ENCODE data around the gene SPEM2.
"Not testable (repeated sequence)": the region's sequence is repeated elsewhere in the genome, so short reads cannot be mapped to it uniquely, and the experiment has no call there.

The SPEM2 gene

GRCh38 chr17:7474767-7475166 is 49.4 kb downstream of the SPEM2 start:
- POLR2A ChIA-PET = interaction anchor here (2.5 kb wide), 1 partner anchor 13 kb away, joined by 12 read pairs; no protein-coding TSS in a partner anchor

DNA sequence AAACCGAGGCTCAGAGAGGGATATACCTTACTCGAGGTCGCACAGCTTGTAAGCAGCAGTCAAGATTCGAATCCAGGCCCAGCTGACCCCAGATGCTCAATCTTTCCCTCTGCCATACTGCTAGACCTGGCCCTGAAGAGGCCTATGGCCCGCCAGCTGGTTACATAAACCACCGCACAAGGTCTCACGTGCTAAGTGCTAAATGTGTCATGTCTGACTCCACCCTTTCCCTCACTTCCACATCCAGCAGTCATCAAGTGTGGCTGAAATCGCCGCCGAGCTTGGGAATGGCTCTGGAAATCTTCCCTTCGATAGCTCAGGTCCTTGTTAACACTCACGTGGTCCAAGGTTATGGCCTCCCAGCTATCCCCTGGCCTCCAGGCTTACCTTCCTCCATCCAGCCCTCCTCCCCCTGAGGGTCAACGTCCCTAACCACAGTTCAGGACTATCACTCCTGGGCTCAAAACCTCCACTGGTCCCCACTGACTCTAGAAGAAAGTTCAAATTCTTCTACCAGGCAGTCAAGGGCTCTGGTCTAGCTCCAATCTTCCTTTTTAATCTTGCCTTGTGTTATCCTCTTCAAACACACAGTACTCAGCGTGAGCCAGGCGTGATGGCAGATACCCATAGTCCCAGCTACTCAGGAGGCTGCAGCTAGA is 50.5 kb downstream of the SPEM2 start:
- peak in 2 of 3 donors; percentile 60 to 71 for DNase-seq
- POLR2A ChIA-PET = interaction anchor here (0.6 to 2.5 kb wide), 6 partner anchors 9 to 39 kb away, joined by 3 to 12 read pairs (median 6); partner anchors contain the start of gene POLR2A
- Histone ChIP-seq H3K4me1 (ENCODE audit: control extremely low read depth in 1 of 4, control insufficient read depth in 4 of 4, insufficient read depth in 4 of 4, low read length in 3 of 4) (peaks cover 3 to 53% (median 48%) of the 10 kb centered on the region in 4 experiments), H3K9me3 (ENCODE audit: control extremely low read depth in 1 of 5, control insufficient read depth in 4 of 5, insufficient read depth in 2 of 5, low read depth in 1 of 5, low read length in 4 of 5) (no peaks in the 10 kb centered on the region), H3K27ac (ENCODE audit: insufficient read depth in 1 of 2, low read depth in 1 of 2, low read length in 2 of 2, poor library complexity in 1 of 2, severe bottlenecking in 2 of 2) (no peak overlapping the region), H3K27me3 (replicated peaks in 2 of 5; ENCODE audit: control insufficient read depth in 4 of 5, insufficient read depth in 5 of 5, low read length in 4 of 5) (no peaks in the 10 kb centered on the region), H3K4me3 (ENCODE audit: control insufficient read depth in 1 of 7, extremely low read depth in 1 of 7, insufficient read depth in 4 of 7, low read depth in 2 of 7, low read length in 6 of 7) (no peak overlapping the region), H3K36me3 (ENCODE audit: control insufficient read depth in 4 of 4, insufficient read depth in 4 of 4, low read length in 3 of 4) (peaks cover 0 to 7% (median 0%) of the 10 kb centered on the region in 4 experiments)
- 70% methylated on average over 14 of the region's 15 CpGs for WGBS (ENCODE audit: insufficient coverage)
- CTCF ChIA-PET = interaction anchor here (1.1 to 3.9 kb wide), 14 partner anchors 9 to 212 kb away, joined by 3 to 29 read pairs (median 4); partner anchors contain the start of genes SOX15, SPEM2, TMEM102 and TMEM95

More at GRCh38 chr17:7474767-7475166, 49.4 kb downstream of the SPEM2 start:
- DNase-seq; H3K4me3 ChIP-seq (ENCODE audit: control insufficient read depth in 1 of 7, extremely low read depth in 1 of 7, insufficient read depth in 4 of 7, low read depth in 2 of 7, low read length in 6 of 7); H3K9me3 ChIP-seq (ENCODE audit: control extremely low read depth in 1 of 5, control insufficient read depth in 4 of 5, insufficient read depth in 2 of 5, low read depth in 1 of 5, low read length in 4 of 5); H3K27ac ChIP-seq (ENCODE audit: insufficient read depth in 1 of 2, low read depth in 1 of 2, low read length in 2 of 2, poor library complexity in 1 of 2, severe bottlenecking in 2 of 2); H3K36me3 ChIP-seq (ENCODE audit: control insufficient read depth in 4 of 4, insufficient read depth in 4 of 4, low read length in 3 of 4); H3K27me3 ChIP-seq (replicated peaks in 2 of 5; ENCODE audit: control insufficient read depth in 4 of 5, insufficient read depth in 5 of 5, low read length in 4 of 5): not testable (repeated sequence)
- WGBS (ENCODE audit: insufficient coverage) = 89% methylated on average over 5 of the region's 8 CpGs
- CTCF ChIA-PET = interaction anchor here (1.2 to 3.0 kb wide), 5 partner anchors 13 to 213 kb away, joined by 3 to 20 read pairs (median 7); partner anchors contain the start of gene TP53
- peaks cover 3 to 45% (median 40%) of the 10 kb centered on the region in 4 experiments for H3K4me1 ChIP-seq (ENCODE audit: control extremely low read depth in 1 of 4, control insufficient read depth in 4 of 4, insufficient read depth in 4 of 4, low read length in 3 of 4)

GRCh38 chr17:7476494-7476893 is 51.1 kb downstream of the SPEM2 start:
- Histone ChIP-seq H3K36me3 (ENCODE audit: control insufficient read depth in 4 of 4, insufficient read depth in 4 of 4, low read length in 3 of 4) (peaks cover 0 to 7% (median 0%) of the 10 kb centered on the region in 4 experiments), H3K4me1 (ENCODE audit: control extremely low read depth in 1 of 4, control insufficient read depth in 4 of 4, insufficient read depth in 4 of 4, low read length in 3 of 4) (peaks cover 2 to 50% (median 47%) of the 10 kb centered on the region in 4 experiments), H3K4me3 (ENCODE audit: control insufficient read depth in 1 of 7, extremely low read depth in 1 of 7, insufficient read depth in 4 of 7, low read depth in 2 of 7, low read length in 6 of 7) (peak overlapping the region in 1 of 7 experiments; percentile 5), H3K27me3 (replicated peaks in 2 of 5; ENCODE audit: control insufficient read depth in 4 of 5, insufficient read depth in 5 of 5, low read length in 4 of 5) (no peaks in the 10 kb centered on the region), H3K27ac (ENCODE audit: insufficient read depth in 1 of 2, low read depth in 1 of 2, low read length in 2 of 2, poor library complexity in 1 of 2, severe bottlenecking in 2 of 2) (no peak overlapping the region), H3K9me3 (ENCODE audit: control extremely low read depth in 1 of 5, control insufficient read depth in 4 of 5, insufficient read depth in 2 of 5, low read depth in 1 of 5, low read length in 4 of 5) (no peaks in the 10 kb centered on the region)
- DNase-seq = no peak
- ChIA-PET POLR2A (interaction anchor here (1.4 to 2.5 kb wide), 3 partner anchors 8 to 39 kb away, joined by 6 to 12 read pairs (median 7); partner anchors contain the start of gene POLR2A), CTCF (interaction anchor here (1.1 to 3.9 kb wide), 15 partner anchors 9 to 122 kb away, joined by 3 to 29 read pairs (median 3); partner anchors contain the start of genes SOX15, SPEM2, TMEM102 and TMEM95)
- WGBS (ENCODE audit: insufficient coverage) = 40% methylated on average over 3 of the region's 3 CpGs

DNA sequence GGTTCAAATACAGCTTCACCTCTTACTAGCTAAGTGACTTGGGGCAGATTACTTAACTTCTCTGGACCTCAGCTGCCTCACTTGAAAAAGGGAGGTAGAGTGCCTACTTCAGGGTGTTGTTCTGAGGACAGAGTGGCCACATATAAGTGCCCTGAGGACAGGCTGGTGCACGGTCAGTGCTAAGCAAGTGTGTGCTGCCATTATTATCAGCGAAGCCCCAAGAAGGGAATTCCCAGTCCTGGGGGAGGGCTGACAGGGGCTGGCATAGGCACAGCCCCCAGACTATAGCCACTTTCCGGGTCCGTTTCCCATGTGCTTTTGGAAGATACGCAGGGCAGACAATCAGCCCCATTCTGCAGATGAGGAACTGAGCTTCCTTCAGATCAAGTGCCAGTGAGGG is 51.5 kb downstream of the SPEM2 start:
- no peak for DNase-seq
- peaks cover 0 to 47% (median 42%) of the 10 kb centered on the region in 4 experiments for H3K4me1 ChIP-seq (ENCODE audit: control extremely low read depth in 1 of 4, control insufficient read depth in 4 of 4, insufficient read depth in 4 of 4, low read length in 3 of 4)
- no peak overlapping the region for H3K27ac ChIP-seq (ENCODE audit: insufficient read depth in 1 of 2, low read depth in 1 of 2, low read length in 2 of 2, poor library complexity in 1 of 2, severe bottlenecking in 2 of 2)
- no peaks in the 10 kb centered on the region for H3K27me3 ChIP-seq (replicated peaks in 2 of 5; ENCODE audit: control insufficient read depth in 4 of 5, insufficient read depth in 5 of 5, low read length in 4 of 5)
- 96% methylated on average over 5 of the region's 5 CpGs for WGBS (ENCODE audit: insufficient coverage)
- no peaks in the 10 kb centered on the region for H3K9me3 ChIP-seq (ENCODE audit: control extremely low read depth in 1 of 5, control insufficient read depth in 4 of 5, insufficient read depth in 2 of 5, low read depth in 1 of 5, low read length in 4 of 5)
- peak overlapping the region in 5 of 7 experiments; percentile 73 to 88 (median 82) for H3K4me3 ChIP-seq (ENCODE audit: control insufficient read depth in 1 of 7, extremely low read depth in 1 of 7, insufficient read depth in 4 of 7, low read depth in 2 of 7, low read length in 6 of 7)
- ChIA-PET POLR2A (interaction anchor here (0.5 to 2.5 kb wide), 4 partner anchors 7 to 36 kb away, joined by 3 to 12 read pairs (median 7); partner anchors contain the start of gene POLR2A), CTCF (interaction anchor here (1.1 to 3.9 kb wide), 11 partner anchors 8 to 123 kb away, joined by 3 to 29 read pairs (median 4); partner anchors contain the start of genes TMEM102 and TMEM95)
- peaks cover 0 to 7% (median 0%) of the 10 kb centered on the region in 4 experiments for H3K36me3 ChIP-seq (ENCODE audit: control insufficient read depth in 4 of 4, insufficient read depth in 4 of 4, low read length in 3 of 4)

All from common myeloid progenitor, CD34-positive (primary cell).